H1 (cell line): Measurements from ENCODE around the gene PDIA6. TPM values are rescaled to one million over a fixed set of nuclear protein-coding genes. Genes with fewer than 3 reads are reported as not detected.

Experiments
- CTCF ChIA-PET: fragments of 300-600 bp; sonication (Branson Sonifier 250); formaldehyde crosslinking; loops from one replicate; lab custom pipeline; 2021; ENCODE audit not compliant: partially characterized antibody; lab: Charles Lee
- POLR2A ChIA-PET: fragments of 300-600 bp; sonication (Branson Sonifier 250); formaldehyde crosslinking; loops from one replicate; lab custom pipeline; 2021; ENCODE audit warnings: inconsistent platforms; ENCODE audit not compliant: partially characterized antibody; lab: Charles Lee
- DNase-seq, 2 experiments: peaks; one replicate each; pipeline versions ENCODE4 v3.0.0 to v3.0.0-alpha.2; 2010 to 2022; ENCODE audit warnings: low spot score in 2 of 2, low read depth in 1 of 2, mixed read lengths in 1 of 2
- FAIRE-seq: peaks from 2 replicates; lab custom pipeline; 2011; peaks lifted over from hg19 to GRCh38; lab: Jason Lieb, UNC
- H2AFZ ChIP-seq: 2 replicates; pipeline ENCODE4 v1.8.1; 2012; ENCODE audit warnings: low read length, inconsistent platforms
- H2AK5ac ChIP-seq: 2 replicates; pipeline ENCODE4 v1.6.1; 2013; ENCODE audit warnings: low read depth, low read length
- H2BK120ac ChIP-seq: replicated peaks from 2 replicates; pipeline ENCODE3; 2013; ENCODE audit warnings: low read depth, low read length, inconsistent platforms
- H2BK12ac ChIP-seq: 2 replicates; pipeline ENCODE4 v1.6.1; 2013; ENCODE audit warnings: low read depth, low read length
- H2BK15ac ChIP-seq: 2 replicates; pipeline ENCODE4 v1.6.1; 2013; ENCODE audit warnings: low read length
- H2BK20ac ChIP-seq: 2 replicates; pipeline ENCODE4 v1.6.1; 2013; ENCODE audit warnings: low read length
- H2BK5ac ChIP-seq: 2 replicates; pipeline ENCODE4 v1.6.1; 2013; ENCODE audit warnings: low read depth, low read length
- H3K14ac ChIP-seq: 2 replicates; pipeline ENCODE4 v1.6.1; 2013; ENCODE audit warnings: inconsistent platforms; ENCODE audit not compliant: insufficient read length
- H3K18ac ChIP-seq: 2 replicates; pipeline ENCODE4 v1.6.1; 2013; ENCODE audit warnings: low read length; ENCODE audit errors: extremely low read depth
- H3K23ac ChIP-seq: 2 replicates; pipeline ENCODE4 v1.6.1; 2013; ENCODE audit warnings: inconsistent platforms; ENCODE audit not compliant: insufficient read length
- H3K23me2 ChIP-seq: 2 replicates; pipeline ENCODE4 v1.6.1; 2013; ENCODE audit warnings: low read depth, low read length
- H3K27ac ChIP-seq: 2 replicates; pipeline ENCODE4 v1.6.1; 2011; ENCODE audit warnings: low read depth, low read length, inconsistent platforms
- H3K27me3 ChIP-seq, 4 experiments: replicated peaks in 1 of 4; 1 replicate in 1 of 4; 2 replicates in 3 of 4; pipeline versions ENCODE4 v1.6.1 to v1.8.1; 2011 to 2013; ENCODE audit warnings: low read length in 3 of 4, mild to moderate bottlenecking in 3 of 4, inconsistent platforms in 2 of 4, mixed read lengths in 2 of 4, moderate library complexity in 1 of 4; ENCODE audit not compliant: control insufficient read depth in 3 of 4, insufficient read depth in 3 of 4; ENCODE audit errors: extremely low read depth in 1 of 4
- H3K36me3 ChIP-seq, 4 experiments: 2 replicates each; pipeline versions ENCODE4 v1.6.1 to v1.8.1; 2011 to 2013; ENCODE audit warnings: mild to moderate bottlenecking in 4 of 4, low read length in 3 of 4, moderate library complexity in 2 of 4, control low read depth in 1 of 4, inconsistent platforms in 1 of 4; ENCODE audit not compliant: insufficient read depth in 4 of 4, control insufficient read depth in 2 of 4
- H3K4ac ChIP-seq: replicated peaks from 2 replicates; pipeline ENCODE3; 2013; ENCODE audit warnings: low read length, low read depth, mixed read lengths, inconsistent platforms; ENCODE audit not compliant: insufficient read length
- H3K4me1 ChIP-seq, 4 experiments: replicated peaks in 1 of 4; 1 replicate in 1 of 4; 2 replicates in 3 of 4; pipeline versions ENCODE4 v1.6.1 to v1.8.1; 2011 to 2013; ENCODE audit warnings: low read length in 3 of 4, inconsistent platforms in 2 of 4, mixed read lengths in 1 of 4; ENCODE audit not compliant: insufficient read depth in 4 of 4, control insufficient read depth in 3 of 4
- H3K4me2 ChIP-seq, 2 experiments: 2 replicates each; pipeline versions ENCODE4 v1.6.1 to v1.8.1; 2011 to 2013; ENCODE audit warnings: low read depth in 2 of 2, low read length in 2 of 2, control low read depth in 1 of 2, inconsistent platforms in 1 of 2, mild to moderate bottlenecking in 1 of 2; ENCODE audit not compliant: insufficient read depth in 1 of 2
- H3K4me3 ChIP-seq, 4 experiments: fragments of 200-600, 300-600 bp in 1 of 4; sonication (generic), shearing (Covaris generic), sonication (Bioruptor Twin) in 1 of 4; 2 replicates each; pipeline versions ENCODE4 v1.5.1 to v1.8.1; 2011 to 2016; ENCODE audit warnings: low read length in 4 of 4, low read depth in 3 of 4, control low read depth in 2 of 4, inconsistent platforms in 2 of 4, mild to moderate bottlenecking in 2 of 4, mixed read lengths in 1 of 4, moderate library complexity in 1 of 4; ENCODE audit not compliant: insufficient read depth in 2 of 4; ENCODE audit errors: extremely low read depth in 1 of 4
- H3K56ac ChIP-seq: replicated peaks from 2 replicates; pipeline ENCODE3; 2013; ENCODE audit warnings: low read depth, mild to moderate bottlenecking, mixed read lengths, low read length, inconsistent platforms; ENCODE audit not compliant: insufficient read length
- H3K79me1 ChIP-seq: 2 replicates; pipeline ENCODE4 v1.6.1; 2013; ENCODE audit warnings: low read depth, low read length, control low read depth
- H3K79me2 ChIP-seq, 2 experiments: 2 replicates each; pipeline versions ENCODE4 v1.6.1 to v1.8.1; 2012 to 2013; ENCODE audit warnings: low read length in 2 of 2, mild to moderate bottlenecking in 2 of 2, inconsistent platforms in 1 of 2; ENCODE audit not compliant: insufficient read depth in 2 of 2, control insufficient read depth in 1 of 2
- H3K9ac ChIP-seq, 4 experiments: replicated peaks in 1 of 4; 1 replicate in 1 of 4; 2 replicates in 3 of 4; pipeline versions ENCODE4 v1.6.1 to v1.8.1; 2011 to 2013; ENCODE audit warnings: low read depth in 3 of 4, low read length in 3 of 4, control low read depth in 2 of 4, mild to moderate bottlenecking in 2 of 4, moderate library complexity in 2 of 4, inconsistent platforms in 1 of 4; ENCODE audit errors: extremely low read depth in 1 of 4
- H3K9me3 ChIP-seq, 2 experiments: 2 replicates each; pipeline versions ENCODE4 v1.6.1 to v1.8.1; 2012 to 2013; ENCODE audit warnings: mild to moderate bottlenecking in 2 of 2, moderate library complexity in 2 of 2, control low read depth in 1 of 2, inconsistent platforms in 1 of 2, low read depth in 1 of 2, low read length in 1 of 2, mixed read lengths in 1 of 2; ENCODE audit not compliant: insufficient read depth in 2 of 2
- H4K20me1 ChIP-seq, 2 experiments: replicated peaks in 1 of 2; 2 replicates each; pipeline versions ENCODE3 to v1.8.1; 2011 to 2013; ENCODE audit warnings: inconsistent platforms in 2 of 2, low read length in 2 of 2, mild to moderate bottlenecking in 1 of 2; ENCODE audit not compliant: insufficient read depth in 2 of 2, control insufficient read depth in 1 of 2
- H4K5ac ChIP-seq: 2 replicates; pipeline ENCODE4 v1.6.1; 2013; ENCODE audit warnings: low read length, low read depth, mixed read lengths, inconsistent platforms; ENCODE audit not compliant: insufficient read length
- H4K8ac ChIP-seq: 2 replicates; pipeline ENCODE4 v1.8.0; 2013; ENCODE audit warnings: mild to moderate bottlenecking, moderate library complexity, low read length, inconsistent platforms; ENCODE audit not compliant: insufficient read depth; ENCODE audit errors: extremely low read depth
- H4K91ac ChIP-seq: replicated peaks from 2 replicates; pipeline ENCODE3; 2013; ENCODE audit warnings: low read length, mixed read lengths, inconsistent platforms; ENCODE audit not compliant: insufficient read length
- CEBPB ChIP-seq: IDR thresholded peaks from 2 replicates; pipeline ENCODE4 v1.6.1; 2012; ENCODE audit warnings: low read depth, low read length
- CHD2 ChIP-seq: IDR thresholded peaks from 2 replicates; pipeline ENCODE4 v1.6.1; 2012; ENCODE audit warnings: low read length, improper control_type of control experiment
- GTF2F1 ChIP-seq: IDR thresholded peaks from 2 replicates; pipeline ENCODE4 v1.6.1; 2012; ENCODE audit warnings: low read depth, low read length, improper control_type of control experiment, borderline replicate concordance
- RXRA ChIP-seq: IDR thresholded peaks from 2 replicates; pipeline ENCODE4 v1.6.1; 2011; ENCODE audit warnings: low read depth, mild to moderate bottlenecking, low read length, moderate library complexity; ENCODE audit not compliant: insufficient read depth
- SP2 ChIP-seq: IDR thresholded peaks from 2 replicates; pipeline ENCODE4 v1.6.1; 2012; ENCODE audit warnings: mild to moderate bottlenecking, low read length, inconsistent platforms
- SP4 ChIP-seq: IDR thresholded peaks from 2 replicates; pipeline ENCODE4 v1.6.1; 2012; ENCODE audit warnings: low read length, inconsistent platforms
- USF2 ChIP-seq: IDR thresholded peaks from 2 replicates; pipeline ENCODE4 v1.6.1; 2011; ENCODE audit warnings: low read length, improper control_type of control experiment
- WGBS, 2 experiments: shearing (Covaris generic) in 1 of 2; methylation state at CpG; one replicate each; pipeline versions ENCODE4 v1.1.6 to v1.1.7; 2013 to 2015; ENCODE audit warnings: low lambda C conversion rate in 2 of 2, mixed read lengths in 2 of 2, inconsistent platforms in 1 of 2, low coverage in 1 of 2, missing lambda C conversion rate in 1 of 2; ENCODE audit not compliant: insufficient replicate concordance in 2 of 2, insufficient coverage in 1 of 2, insufficient read length in 1 of 2; ENCODE audit errors: extremely low coverage in 1 of 2, missing lambda C conversion rate in 1 of 2; 5-methylcytosine and 5-hydroxymethylcytosine counted together
- polyA plus RNA-seq, 7 experiments: library from polyadenylated mRNA; depleted of rRNA in 3 of 7; stranded (reverse) in 5 of 7; unstranded in 2 of 7; fragments of >200 nt in 5 of 7; fragments of 200-250 nt in 2 of 7; gene quantifications; 1 replicate in 5 of 7; 2 replicates in 1 of 7; 4 replicates in 1 of 7; pipeline versions ENCODE4 v1.2.1 to v1.2.3, GENCODE V29; 2011 to 2013; ENCODE audit warnings: missing spikeins in 2 of 7, mixed read lengths in 2 of 7
- total RNA-seq: library from RNA; stranded (reverse); fragmentation: NEBNext Ultra II Directional; extraction: Animal tissue kit (Norgen Biotek cat#: 25700); gene quantifications from 2 replicates; pipeline ENCODE4 v1.2.1, GENCODE V29; 2021
- TF ChIP-seq, protein P1 (sequence below): IDR thresholded peaks from 2 replicates; pipeline ENCODE4 v1.6.1; 2012; ENCODE audit warnings: low read length, inconsistent platforms
- TF ChIP-seq, protein P2 (sequence below): IDR thresholded peaks from 2 replicates; pipeline ENCODE4 v1.6.1; 2012; ENCODE audit warnings: inconsistent platforms

The PDIA6 gene
- total and polyA plus RNA-seq, 2 of the 8 experiments (the other 6 are each of a cell fraction or from before 2014, with no cell fraction given) = 181 to 384 TPM

GRCh38 chr2:10794876-10795275 is 17.7 kb downstream of the PDIA6 start:
- no peak overlapping the region for H3K27ac ChIP-seq
- no peak overlapping the region for H2BK20ac ChIP-seq
- H3K4me2 ChIP-seq = no peak overlapping the region
- DNase-seq = no peak
- H3K4ac ChIP-seq = no peak overlapping the region
- peaks cover 9% of the 10 kb centered on the region for H3K79me1 ChIP-seq
- no peak overlapping the region for H2BK120ac ChIP-seq
- H3K79me2 ChIP-seq = peaks cover 0 to 44% of the 10 kb centered on the region in 2 experiments; a peak in 3 of 4 replicates
- H2AK5ac ChIP-seq = no peak overlapping the region
- H4K5ac ChIP-seq = no peak overlapping the region
- H2BK15ac ChIP-seq = no peak overlapping the region
- FAIRE-seq = no peak
- H3K56ac ChIP-seq = no peak overlapping the region
- H4K8ac ChIP-seq = no peak overlapping the region
- no peak overlapping the region for H3K23ac ChIP-seq
- H3K4me1 ChIP-seq = no peaks in the 10 kb centered on the region
- H3K9ac ChIP-seq = no peak overlapping the region
- ChIA-PET CTCF (interaction anchor here (1.5 to 4.4 kb wide), 2 partner anchors 10 to 13 kb away, joined by 3 to 20 read pairs; no protein-coding TSS in a partner anchor), POLR2A (no interaction called here)
- no peak overlapping the region for H2BK5ac ChIP-seq
- no peaks in the 10 kb centered on the region for H3K23me2 ChIP-seq
- H3K14ac ChIP-seq = no peak overlapping the region
- H3K18ac ChIP-seq = no peak overlapping the region
- H3K4me3 ChIP-seq = no peak overlapping the region
- H3K36me3 ChIP-seq = peaks cover 18 to 81% (median 52%) of the 10 kb centered on the region in 4 experiments
- no peak overlapping the region for H2AFZ ChIP-seq
- H4K91ac ChIP-seq = no peak overlapping the region
- 89% methylated on average over 5 of the region's 5 CpGs; no CpG with 5 or more reads in 1 of the 2 experiments for WGBS, 2 experiments
- H4K20me1 ChIP-seq = peaks cover 8 to 15% of the 10 kb centered on the region in 2 experiments
- no peak overlapping the region for H2BK12ac ChIP-seq
- H3K9me3 ChIP-seq = no peaks in the 10 kb centered on the region
- no peaks in the 10 kb centered on the region for H3K27me3 ChIP-seq
- TF ChIP-seq GTF2F1 = no peak
- no peak for TF ChIP-seq RXRA
- TF ChIP-seq, protein P1, sequence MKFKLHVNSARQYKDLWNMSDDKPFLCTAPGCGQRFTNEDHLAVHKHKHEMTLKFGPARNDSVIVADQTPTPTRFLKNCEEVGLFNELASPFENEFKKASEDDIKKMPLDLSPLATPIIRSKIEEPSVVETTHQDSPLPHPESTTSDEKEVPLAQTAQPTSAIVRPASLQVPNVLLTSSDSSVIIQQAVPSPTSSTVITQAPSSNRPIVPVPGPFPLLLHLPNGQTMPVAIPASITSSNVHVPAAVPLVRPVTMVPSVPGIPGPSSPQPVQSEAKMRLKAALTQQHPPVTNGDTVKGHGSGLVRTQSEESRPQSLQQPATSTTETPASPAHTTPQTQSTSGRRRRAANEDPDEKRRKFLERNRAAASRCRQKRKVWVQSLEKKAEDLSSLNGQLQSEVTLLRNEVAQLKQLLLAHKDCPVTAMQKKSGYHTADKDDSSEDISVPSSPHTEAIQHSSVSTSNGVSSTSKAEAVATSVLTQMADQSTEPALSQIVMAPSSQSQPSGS = no peak
- TF ChIP-seq CEBPB = no peak
- TF ChIP-seq CHD2 = no peak
- TF ChIP-seq, protein P2, sequence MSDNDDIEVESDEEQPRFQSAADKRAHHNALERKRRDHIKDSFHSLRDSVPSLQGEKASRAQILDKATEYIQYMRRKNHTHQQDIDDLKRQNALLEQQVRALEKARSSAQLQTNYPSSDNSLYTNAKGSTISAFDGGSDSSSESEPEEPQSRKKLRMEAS = no peak
- no peak for TF ChIP-seq SP2
- TF ChIP-seq SP4 = no peak
- no peak for TF ChIP-seq USF2
